DND-41 (cell line): ENCODE data around the gene EOLA2.

Experiments used
- CTCF ChIP-seq: IDR thresholded peaks from 2 replicates; pipeline ENCODE4 v1.5.1; 2012; ENCODE audit warnings: borderline replicate concordance, low read length, moderate library complexity, mild to moderate bottlenecking; ENCODE audit not compliant: poor library complexity, severe bottlenecking; ENCODE audit errors: extremely low read depth
- EZH2 ChIP-seq: IDR thresholded peaks from 3 replicates; pipeline ENCODE4 v1.6.1; 2012; ENCODE audit warnings: borderline replicate concordance, low read depth, mild to moderate bottlenecking, moderate library complexity, low read length, inconsistent platforms; ENCODE audit not compliant: severe bottlenecking

- no peak for TF ChIP-seq CTCF
- no peak for TF ChIP-seq EZH2
These were observed 777 bp upstream of the EOLA2 start for GRCh38 chrX:149938881-149939654.
